ENCODE measurements around the gene NCKIPSD. TPM values are rescaled to one million over a fixed set of nuclear protein-coding genes. Genes with fewer than 3 reads are reported as not detected.
A peak's percentile ranks its signal among the peaks of the same experiment; 100 is the strongest.

NCKIPSD gene
- total RNA-seq, 1 donor from 2014 or later, result 18.3 TPM

- Histone ChIP-seq H3K36me3 (ENCODE audit: insufficient read depth, low read length) (peaks cover 53% of the 10 kb centered on the region), H4K20me1 (ENCODE audit: insufficient read depth, low read length) (peaks cover 81% of the 10 kb centered on the region), H3K4me2 (ENCODE audit: low read length) (no peak overlapping the region), H3K27me3 (ENCODE audit: insufficient read depth, low read length) (no peaks in the 10 kb centered on the region), H3K9ac (ENCODE audit: low read length) (no peak overlapping the region), H3K27ac (ENCODE audit: low read depth, low read length) (no peak overlapping the region), H3K4me1 (ENCODE audit: insufficient read depth, low read length) (peaks cover 28% of the 10 kb centered on the region), H3K9me3 (ENCODE audit: insufficient read depth, low read depth, low read length) (no peaks in the 10 kb centered on the region), H3K79me2 (ENCODE audit: insufficient read depth, low read length) (peaks cover 53% of the 10 kb centered on the region), H3K4me3 (ENCODE audit: insufficient read depth, low read depth, low read length) (no peak overlapping the region), H2AFZ (ENCODE audit: low read depth, low read length) (no peak overlapping the region)
- TF ChIP-seq CTCF (IDR thresholded peaks at IDR 0.05; ENCODE audit: insufficient read depth, low read depth, low read length), result no peak
- no peak for TF ChIP-seq EZH2 (IDR thresholded peaks at IDR 0.05; ENCODE audit: insufficient read depth, low read length)
- no peak for FAIRE-seq
- H3K36me3 Mint-ChIP-seq (ENCODE audit: low read depth, unreplicated experiment), result peaks cover 19% of the 10 kb centered on the region
- no peaks in the 10 kb centered on the region for H3K27me3 Mint-ChIP-seq (ENCODE audit: low read depth, unreplicated experiment)
- H3K4me1 Mint-ChIP-seq (ENCODE audit: low read depth, unreplicated experiment), result peaks cover 23% of the 10 kb centered on the region
- no peak overlapping the region for H3K4me3 Mint-ChIP-seq (ENCODE audit: unreplicated experiment)
- peak overlapping the region; percentile 34 for H3K27ac Mint-ChIP-seq (ENCODE audit: unreplicated experiment)
- no peak for DNase-seq (ENCODE audit: low read depth)
- no peaks in the 10 kb centered on the region for H3K9me3 Mint-ChIP-seq (ENCODE audit: unreplicated experiment)
Observed at GRCh38 chr3:48688032-48688736, 2.5 kb upstream of the NCKIPSD start.

- H3K36me3 Mint-ChIP-seq (ENCODE audit: low read depth, unreplicated experiment), result peaks cover 17% of the 10 kb centered on the region
- no peak for FAIRE-seq
- no peak overlapping the region for H3K4me3 ChIP-seq (ENCODE audit: insufficient read depth, low read depth, low read length)
- no peak for TF ChIP-seq EZH2 (IDR thresholded peaks at IDR 0.05; ENCODE audit: insufficient read depth, low read length)
- TF ChIP-seq CTCF (IDR thresholded peaks at IDR 0.05; ENCODE audit: insufficient read depth, low read depth, low read length), result no peak
- H3K27me3 ChIP-seq (ENCODE audit: insufficient read depth, low read length), result no peaks in the 10 kb centered on the region
- H3K9ac ChIP-seq (ENCODE audit: low read length), result no peak overlapping the region
- no peak overlapping the region for H3K4me3 Mint-ChIP-seq (ENCODE audit: unreplicated experiment)
- H3K4me2 ChIP-seq (ENCODE audit: low read length), result no peak overlapping the region
- no peak overlapping the region for H2AFZ ChIP-seq (ENCODE audit: low read depth, low read length)
- no peaks in the 10 kb centered on the region for H3K9me3 ChIP-seq (ENCODE audit: insufficient read depth, low read depth, low read length)
- H3K4me1 Mint-ChIP-seq (ENCODE audit: low read depth, unreplicated experiment), result peaks cover 17% of the 10 kb centered on the region
- H4K20me1 ChIP-seq (ENCODE audit: insufficient read depth, low read length), result peaks cover 71% of the 10 kb centered on the region
- no peak overlapping the region for H3K27ac Mint-ChIP-seq (ENCODE audit: unreplicated experiment)
- H3K27me3 Mint-ChIP-seq (ENCODE audit: low read depth, unreplicated experiment), result no peaks in the 10 kb centered on the region
- peaks cover 44% of the 10 kb centered on the region for H3K36me3 ChIP-seq (ENCODE audit: insufficient read depth, low read length)
- no peak for DNase-seq (ENCODE audit: low read depth)
- H3K27ac ChIP-seq (ENCODE audit: low read depth, low read length), result no peak overlapping the region
- peaks cover 29% of the 10 kb centered on the region for H3K4me1 ChIP-seq (ENCODE audit: insufficient read depth, low read length)
- no peaks in the 10 kb centered on the region for H3K9me3 Mint-ChIP-seq (ENCODE audit: unreplicated experiment)
- peaks cover 43% of the 10 kb centered on the region for H3K79me2 ChIP-seq (ENCODE audit: insufficient read depth, low read length)
Observed at GRCh38 chr3:48687220-48687678, 1.5 kb upstream of the NCKIPSD start.

All from astrocyte (in vitro differentiated cells and primary cell).